Activated T-helper 1 cell treated with anti-CD3 and anti-CD28 coated beads, Interleukin-12 subunit alpha, Interleukin-12 subunit beta, Interleukin-2, Interleukin-4 antibody, amounts not matched to agents 30 ng/mL and 10 ng/mL and 1 ng/mL, durations not matched to agents 14 hours and 24 hours and 36 hours (primary cell): Measurements from ENCODE around the gene TEPSIN. TPM values are rescaled to one million over a fixed set of nuclear protein-coding genes. Genes with fewer than 3 reads are reported as not detected.

ENCODE experiments used
- DNase-seq: peaks from one replicate; pipeline ENCODE4 v3.0.0; 2021; ENCODE audit warnings: low spot score
- H3K27ac Mint-ChIP-seq: one replicate; pipeline ENCODE4 v1.8.0; 2021; ENCODE audit warnings: mild to moderate bottlenecking, mixed read lengths
- H3K27me3 Mint-ChIP-seq: one replicate; pipeline ENCODE4 v1.8.0; 2022; ENCODE audit warnings: mild to moderate bottlenecking, moderate library complexity, mixed read lengths; ENCODE audit not compliant: insufficient read depth
- H3K36me3 Mint-ChIP-seq: one replicate; pipeline ENCODE4 v1.8.0; 2021; ENCODE audit warnings: low read depth, mixed read lengths
- H3K4me1 Mint-ChIP-seq: one replicate; pipeline ENCODE4 v1.8.0; 2021; ENCODE audit warnings: low read depth, mixed read lengths
- H3K4me3 Mint-ChIP-seq: one replicate; pipeline ENCODE4 v1.8.0; 2021; ENCODE audit warnings: mild to moderate bottlenecking, moderate library complexity, mixed read lengths
- H3K9me3 Mint-ChIP-seq: one replicate; pipeline ENCODE4 v1.8.0; 2021; ENCODE audit warnings: mixed read lengths
- intact Hi-C: fragments of 100-400 bp; cut with micrococcal nuclease; formaldehyde crosslinking; loops from one replicate; pipeline ENCODE4 v1.15.1; 2024
- total RNA-seq: library from RNA; stranded (reverse); gene quantifications from 2 replicates; pipeline ENCODE4 v1.2.3, GENCODE V29; 2022

Gene TEPSIN
- total RNA-seq, 1 donor from 2014 or later, result 41.0 TPM

DNA sequence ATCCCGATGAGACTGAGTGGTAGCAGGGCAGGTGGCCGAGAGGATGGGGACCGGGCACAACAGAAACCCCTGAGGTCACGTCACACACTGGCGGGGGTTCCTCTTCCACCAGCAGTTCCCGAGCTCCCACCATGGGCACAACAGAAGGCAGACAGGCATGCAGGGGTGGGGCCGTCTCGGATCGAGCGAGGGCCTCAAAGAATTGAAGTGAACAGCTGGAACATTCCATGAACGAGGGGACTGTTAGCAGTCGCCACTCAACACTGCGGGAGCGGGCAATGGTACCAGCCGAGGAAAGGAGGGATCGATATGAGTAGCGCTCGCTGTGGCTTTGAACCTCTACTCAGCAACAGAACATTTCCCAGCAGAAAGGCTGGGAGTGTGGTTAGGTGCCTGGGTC, 21.4 kb downstream of the TEPSIN start:
- DNase-seq, result no peak
- Mint-ChIP-seq H3K4me1 (peaks cover 6% of the 10 kb centered on the region), H3K36me3 (no peaks in the 10 kb centered on the region), H3K27ac (no peak overlapping the region), H3K4me3 (no peak overlapping the region), H3K9me3 (no peaks in the 10 kb centered on the region), H3K27me3 (no peaks in the 10 kb centered on the region)
- intact Hi-C loops, result no loop called here

DNA sequence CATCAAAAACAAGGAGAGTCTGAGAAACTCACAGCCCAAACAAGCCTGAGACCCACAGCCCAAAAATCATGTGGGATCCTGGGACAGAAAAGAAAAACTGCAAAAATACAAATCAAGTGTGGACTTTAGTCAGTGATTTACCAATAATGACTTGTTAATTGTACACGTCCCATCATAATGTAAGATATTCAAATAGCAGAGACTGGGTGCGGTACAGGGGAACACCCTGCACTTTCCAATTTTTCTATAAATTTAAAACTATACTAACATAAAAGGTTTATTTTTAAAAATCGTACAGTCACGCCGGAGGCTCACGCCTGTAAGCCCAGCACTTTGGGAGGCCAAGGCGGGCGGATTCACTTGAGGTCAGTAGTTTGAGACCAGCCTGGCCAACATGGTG, 24.9 kb downstream of the TEPSIN start:
- H3K9me3 Mint-ChIP-seq, result no peaks in the 10 kb centered on the region
- intact Hi-C loops, result no loop called here
- H3K36me3 Mint-ChIP-seq, result no peaks in the 10 kb centered on the region
- no peak for DNase-seq
- no peak overlapping the region for H3K4me3 Mint-ChIP-seq
- H3K27me3 Mint-ChIP-seq, result peaks cover 2% of the 10 kb centered on the region
- H3K4me1 Mint-ChIP-seq, result no peaks in the 10 kb centered on the region
- no peak overlapping the region for H3K27ac Mint-ChIP-seq

- peaks cover 2% of the 10 kb centered on the region for H3K27me3 Mint-ChIP-seq
- no peak overlapping the region for H3K4me3 Mint-ChIP-seq
- H3K9me3 Mint-ChIP-seq, result no peaks in the 10 kb centered on the region
- intact Hi-C loops, result no loop called here
- no peaks in the 10 kb centered on the region for H3K36me3 Mint-ChIP-seq
- no peak for DNase-seq
- no peak overlapping the region for H3K27ac Mint-ChIP-seq
- H3K4me1 Mint-ChIP-seq, result no peaks in the 10 kb centered on the region
Measured at GRCh38 chr17:81212365-81212764, 26.5 kb downstream of the TEPSIN start.

DNA sequence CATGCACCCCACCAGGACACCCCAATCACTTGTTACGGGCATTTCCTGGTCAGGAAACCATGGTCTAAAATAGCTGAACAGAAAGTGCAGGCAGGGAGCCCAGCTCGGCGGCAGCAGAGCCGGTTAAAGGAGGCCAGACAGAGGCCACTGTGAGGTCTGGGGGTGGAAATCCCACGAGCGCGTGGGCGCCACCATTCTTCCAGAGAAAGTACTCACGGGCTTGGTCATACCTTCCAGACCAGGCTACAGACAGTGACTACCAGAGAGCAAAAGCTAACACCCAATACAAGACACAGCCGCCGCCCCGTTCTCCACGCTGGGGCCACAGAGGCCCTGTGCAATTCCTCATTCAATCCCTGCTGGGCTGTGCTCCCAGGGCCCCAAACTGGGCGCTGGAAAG, 28.0 kb downstream of the TEPSIN start:
- Mint-ChIP-seq H3K36me3 (no peaks in the 10 kb centered on the region), H3K9me3 (no peaks in the 10 kb centered on the region), H3K4me1 (no peaks in the 10 kb centered on the region), H3K27ac (no peak overlapping the region), H3K27me3 (peaks cover 2% of the 10 kb centered on the region), H3K4me3 (no peak overlapping the region)
- no peak for DNase-seq
- intact Hi-C loops, result no loop called here

DNA sequence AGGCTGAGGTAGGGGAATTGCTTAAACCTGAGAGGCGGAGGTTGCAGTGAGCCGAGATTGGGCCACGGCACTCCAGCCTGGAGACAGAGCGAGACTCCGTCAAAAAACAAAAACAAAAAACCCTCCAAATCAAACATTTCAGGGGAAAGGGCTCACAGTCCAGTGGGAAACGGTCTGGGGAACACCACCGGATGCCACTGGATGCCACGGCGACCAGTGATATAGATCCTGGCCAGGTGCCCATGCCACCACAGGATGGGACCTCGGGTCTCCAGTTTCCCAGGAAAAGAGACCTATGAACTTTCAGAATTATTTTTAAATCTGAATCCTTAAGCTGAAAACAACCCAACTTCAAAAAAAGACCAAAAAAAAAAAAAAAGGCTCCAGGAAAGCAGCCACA, 28.4 kb downstream of the TEPSIN start:
- Mint-ChIP-seq H3K27me3 (peaks cover 2% of the 10 kb centered on the region), H3K36me3 (no peaks in the 10 kb centered on the region), H3K27ac (no peak overlapping the region), H3K4me1 (no peaks in the 10 kb centered on the region), H3K9me3 (no peaks in the 10 kb centered on the region), H3K4me3 (no peak overlapping the region)
- no peak for DNase-seq
- intact Hi-C loops, result no loop called here

DNA sequence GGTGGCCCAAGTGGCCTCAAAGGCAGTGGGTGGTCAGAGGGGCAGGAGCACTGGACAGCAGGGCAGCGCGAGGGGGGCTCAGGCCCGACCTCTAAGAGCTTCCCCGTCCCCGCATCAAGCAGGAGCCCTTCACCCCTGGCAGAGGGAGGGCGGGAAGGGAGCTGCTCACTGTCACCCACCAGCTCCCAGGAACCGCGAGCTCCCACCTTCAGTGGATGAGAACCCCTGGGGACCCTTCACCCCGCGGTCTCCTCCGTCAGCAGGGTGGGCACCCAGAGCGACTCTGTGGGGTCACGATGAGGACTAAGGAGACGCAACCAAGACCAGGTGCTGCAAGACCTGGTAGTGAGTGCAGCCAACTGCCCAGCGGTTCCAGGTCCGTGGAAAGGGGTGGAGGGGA, 29.7 kb downstream of the TEPSIN start:
- intact Hi-C loops, result no loop called here
- Mint-ChIP-seq H3K4me1 (no peaks in the 10 kb centered on the region), H3K9me3 (no peaks in the 10 kb centered on the region), H3K36me3 (no peaks in the 10 kb centered on the region), H3K27me3 (peaks cover 2% of the 10 kb centered on the region), H3K4me3 (no peak overlapping the region), H3K27ac (no peak overlapping the region)
- no peak for DNase-seq

DNA sequence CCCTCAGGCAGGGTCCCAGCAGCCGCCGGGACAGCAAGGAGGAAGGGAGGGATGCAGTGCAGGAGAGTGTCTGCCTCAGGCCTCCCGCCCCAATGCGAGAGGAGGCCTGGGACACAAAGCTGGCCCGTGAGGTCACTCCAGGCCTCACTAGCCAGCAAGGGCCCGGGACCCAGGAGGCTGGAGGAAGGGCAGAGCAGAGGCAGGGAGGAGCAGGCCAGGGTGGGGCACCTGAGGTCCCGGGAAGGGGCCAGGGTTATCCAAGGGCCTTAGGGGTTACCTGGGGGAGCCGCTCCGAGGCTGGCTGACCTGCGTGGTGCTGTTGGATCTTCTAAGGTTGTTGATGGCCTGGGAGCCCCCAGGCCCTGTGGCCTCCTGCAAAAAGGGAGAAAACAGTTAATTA, 30.2 kb downstream of the TEPSIN start:
- no peaks in the 10 kb centered on the region for H3K4me1 Mint-ChIP-seq
- H3K27me3 Mint-ChIP-seq, result peaks cover 2% of the 10 kb centered on the region
- H3K4me3 Mint-ChIP-seq, result no peak overlapping the region
- no peaks in the 10 kb centered on the region for H3K9me3 Mint-ChIP-seq
- no peaks in the 10 kb centered on the region for H3K36me3 Mint-ChIP-seq
- H3K27ac Mint-ChIP-seq, result no peak overlapping the region
- intact Hi-C loops, result no loop called here
- DNase-seq, result no peak

GRCh38 chr17:81207610-81208581, 31.0 kb downstream of the TEPSIN start:
- peaks cover 2% of the 10 kb centered on the region for H3K27me3 Mint-ChIP-seq
- H3K4me3 Mint-ChIP-seq, result no peak overlapping the region
- intact Hi-C loops, result no loop called here
- H3K4me1 Mint-ChIP-seq, result no peaks in the 10 kb centered on the region
- no peaks in the 10 kb centered on the region for H3K36me3 Mint-ChIP-seq
- H3K9me3 Mint-ChIP-seq, result no peaks in the 10 kb centered on the region
- H3K27ac Mint-ChIP-seq, result no peak overlapping the region
- DNase-seq, result no peak

- intact Hi-C loops, result no loop called here
- H3K4me1 Mint-ChIP-seq, result no peaks in the 10 kb centered on the region
Measured at GRCh38 chr17:81206657-81207056, 32.2 kb downstream of the TEPSIN start.

DNA sequence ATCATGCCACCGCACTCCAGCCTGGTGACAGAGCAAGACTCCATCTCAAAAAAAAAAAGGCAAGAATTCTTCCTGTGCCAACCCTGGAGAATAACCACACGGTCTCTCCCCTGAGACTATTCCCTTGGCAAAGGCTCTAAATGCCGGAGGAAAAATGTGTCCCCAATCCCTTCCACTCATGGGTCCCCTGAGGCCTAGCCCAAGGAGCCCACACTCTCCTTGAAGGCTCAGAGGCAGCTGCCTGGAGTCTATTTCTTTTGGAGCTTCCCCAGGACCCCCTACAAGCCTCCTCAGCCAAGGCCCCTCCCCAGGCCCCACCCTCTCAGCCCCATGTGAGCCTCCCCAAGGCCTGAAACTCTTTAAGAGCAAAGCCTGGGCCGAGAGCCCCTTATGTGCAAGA, 32.7 kb downstream of the TEPSIN start:
- Mint-ChIP-seq H3K4me1 (no peaks in the 10 kb centered on the region), H3K27ac (no peak overlapping the region), H3K4me3 (no peak overlapping the region), H3K9me3 (no peaks in the 10 kb centered on the region), H3K36me3 (no peaks in the 10 kb centered on the region), H3K27me3 (peaks cover 2% of the 10 kb centered on the region)
- no peak for DNase-seq
- intact Hi-C loops, result no loop called here

More at GRCh38 chr17:81206657-81207056, 32.2 kb downstream of the TEPSIN start:
- no peaks in the 10 kb centered on the region for H3K36me3 Mint-ChIP-seq
- no peak overlapping the region for H3K27ac Mint-ChIP-seq
- no peak for DNase-seq
- H3K4me3 Mint-ChIP-seq, result no peak overlapping the region
- H3K27me3 Mint-ChIP-seq, result peaks cover 2% of the 10 kb centered on the region
- no peaks in the 10 kb centered on the region for H3K9me3 Mint-ChIP-seq

DNA sequence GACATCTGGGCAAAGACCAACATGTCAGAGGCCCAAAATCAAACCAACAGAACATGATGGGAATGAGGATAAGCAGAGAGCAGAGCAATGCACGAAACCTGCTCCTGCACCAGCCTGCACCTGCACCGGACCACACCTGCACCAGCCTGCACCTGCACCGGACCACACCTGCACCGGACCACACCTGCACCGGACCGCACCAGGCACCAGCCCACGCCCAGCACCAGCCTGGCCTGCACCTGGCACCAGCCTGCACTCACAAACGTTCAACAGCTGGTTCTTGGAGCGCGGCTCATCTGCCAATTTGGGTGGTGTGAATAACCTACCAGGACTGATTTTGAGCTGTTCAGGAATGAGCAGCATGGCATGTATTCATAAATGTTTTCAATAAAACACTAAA, 34.3 kb downstream of the TEPSIN start:
- no peak for DNase-seq
- Mint-ChIP-seq H3K4me1 (no peaks in the 10 kb centered on the region), H3K9me3 (no peaks in the 10 kb centered on the region), H3K36me3 (no peaks in the 10 kb centered on the region), H3K27ac (no peak overlapping the region), H3K27me3 (no peaks in the 10 kb centered on the region), H3K4me3 (no peak overlapping the region)
- intact Hi-C loops, result no loop called here

DNA sequence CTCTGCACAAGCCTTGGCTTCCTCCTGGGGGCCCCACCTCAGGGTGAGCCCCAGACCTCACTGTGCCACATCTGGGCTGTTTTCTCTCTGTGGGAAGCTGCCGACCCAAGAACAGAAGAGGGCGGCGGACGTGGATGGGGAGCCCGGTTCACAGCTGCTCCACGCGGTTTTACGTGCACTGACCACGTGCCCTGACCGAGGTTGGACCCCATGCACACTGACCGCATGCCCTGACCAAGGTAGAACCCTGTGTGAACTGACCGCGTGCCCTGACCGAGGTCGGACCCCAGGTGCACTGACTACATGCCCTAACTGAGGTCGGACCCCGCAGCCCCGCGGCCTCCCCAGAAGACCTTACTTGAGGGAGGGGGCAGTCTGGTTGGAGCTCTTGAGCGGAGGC, 35.7 kb downstream of the TEPSIN start:
- Mint-ChIP-seq H3K4me3 (no peak overlapping the region), H3K4me1 (no peaks in the 10 kb centered on the region), H3K36me3 (no peaks in the 10 kb centered on the region), H3K27me3 (no peaks in the 10 kb centered on the region), H3K9me3 (no peaks in the 10 kb centered on the region), H3K27ac (no peak overlapping the region)
- intact Hi-C loops, result no loop called here
- DNase-seq, result no peak

DNA sequence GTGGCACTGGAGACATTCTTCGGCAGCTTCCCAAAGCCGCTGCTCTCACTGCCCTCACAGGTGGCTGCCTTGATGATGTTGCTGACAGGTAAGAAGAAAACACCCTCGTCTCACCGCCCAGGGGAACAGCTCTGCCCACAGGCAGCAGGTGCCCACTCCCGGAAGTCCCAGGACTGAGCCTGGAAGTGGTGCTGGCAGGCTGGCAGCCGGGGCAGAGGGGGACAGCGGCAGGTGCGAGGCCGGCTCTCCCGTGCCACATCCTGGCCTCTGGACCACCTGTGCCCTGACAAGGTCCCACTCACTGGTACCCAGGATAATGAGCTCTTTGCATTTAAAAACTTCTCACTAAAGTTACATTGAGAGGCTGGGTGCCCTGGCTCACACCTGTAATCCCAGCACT, 36.5 kb downstream of the TEPSIN start:
- no peaks in the 10 kb centered on the region for H3K27me3 Mint-ChIP-seq
- H3K4me1 Mint-ChIP-seq, result no peaks in the 10 kb centered on the region
- no peaks in the 10 kb centered on the region for H3K36me3 Mint-ChIP-seq
- no peak for DNase-seq
- intact Hi-C loops, result no loop called here
- no peak overlapping the region for H3K27ac Mint-ChIP-seq
- H3K9me3 Mint-ChIP-seq, result no peaks in the 10 kb centered on the region
- no peak overlapping the region for H3K4me3 Mint-ChIP-seq
